ENCODE results near the gene TMEM258. TPM values are rescaled to one million over a fixed set of nuclear protein-coding genes. Genes with fewer than 3 reads are reported as not detected.

Gene TMEM258
- total RNA-seq, 1 experiment from 2014 or later = 110 TPM

- BruUV-seq (replicated peaks) = no TSS peak
- H2AFZ ChIP-seq (ENCODE audit: low read length) = no peak overlapping the region
- ChIA-PET POLR2A (ENCODE audit: unreplicated experiment) (no interaction called here), CTCF (interaction anchor here (0.5 to 0.7 kb wide), 2 partner anchors 13 to 42 kb away, joined by 4 read pairs; no protein-coding TSS in a partner anchor)
- H3K27me3 ChIP-seq (ENCODE audit: low read length) = no peaks in the 10 kb centered on the region
- no peaks in the 10 kb centered on the region for H4K20me1 ChIP-seq (ENCODE audit: low read length)
- H3K4me3 ChIP-seq (ENCODE audit: low read length) = no peak overlapping the region
- peaks cover 28% of the 10 kb centered on the region for H3K79me2 ChIP-seq (ENCODE audit: low read length)
- H3K9ac ChIP-seq (ENCODE audit: low read length) = no peak overlapping the region
- H3F3A ChIP-seq (ENCODE audit: low read length, unreplicated experiment) = no peaks in the 10 kb centered on the region
- H3K4me2 ChIP-seq (ENCODE audit: low read length) = no peak overlapping the region
- H3K36me3 ChIP-seq (ENCODE audit: low read depth, low read length) = peaks cover 38% of the 10 kb centered on the region
- ATAC-seq (no peak), DNase-seq (peak; percentile 48)
- H3K4me1 ChIP-seq (ENCODE audit: insufficient read depth, low read length) = peaks cover 7% of the 10 kb centered on the region
- H3K9me2 ChIP-seq (replicated peaks; ENCODE audit: low read length) = no peaks in the 10 kb centered on the region
- TF ChIP-seq EZH2 (IDR thresholded peaks at IDR 0.05; ENCODE audit: low read length, unreplicated experiment) (no peak), CTCF (conservative IDR thresholded peaks at IDR 0.05; ENCODE audit: low read depth, low read length) (peak; percentile 81)
- intact Hi-C loops (cut with micrococcal nuclease) = no loop called here
- H3K9me3 ChIP-seq (ENCODE audit: low read length) = no peaks in the 10 kb centered on the region
- no peak overlapping the region for H3K27ac ChIP-seq (ENCODE audit: low read length)
These were observed 4.4 kb downstream of the TMEM258 start for GRCh38 chr11:61787928-61788491.

GRCh38 chr11:61785837-61786402 lies 6.5 kb downstream of the TMEM258 start:
- Histone ChIP-seq H4K20me1 (ENCODE audit: low read length) (no peaks in the 10 kb centered on the region), H3K9ac (ENCODE audit: low read length) (no peak overlapping the region), H2AFZ (ENCODE audit: low read length) (no peak overlapping the region), H3K9me2 (replicated peaks; ENCODE audit: low read length) (no peaks in the 10 kb centered on the region), H3K9me3 (ENCODE audit: low read length) (no peaks in the 10 kb centered on the region), H3K36me3 (ENCODE audit: low read depth, low read length) (peaks cover 38% of the 10 kb centered on the region), H3K79me2 (ENCODE audit: low read length) (peaks cover 9% of the 10 kb centered on the region), H3K4me2 (ENCODE audit: low read length) (no peak overlapping the region), H3K4me1 (ENCODE audit: insufficient read depth, low read length) (no peaks in the 10 kb centered on the region), H3K27ac (ENCODE audit: low read length) (no peak overlapping the region), H3F3A (ENCODE audit: low read length, unreplicated experiment) (no peaks in the 10 kb centered on the region), H3K4me3 (ENCODE audit: low read length) (no peak overlapping the region), H3K27me3 (ENCODE audit: low read length) (no peaks in the 10 kb centered on the region)
- intact Hi-C loops (cut with micrococcal nuclease) = no loop called here
- no TSS peak for BruUV-seq (replicated peaks)
- TF ChIP-seq EZH2 (IDR thresholded peaks at IDR 0.05; ENCODE audit: low read length, unreplicated experiment) (no peak), CTCF (conservative IDR thresholded peaks at IDR 0.05; ENCODE audit: low read depth, low read length) (no peak), EZH2phosphoT487 (IDR thresholded peaks at IDR 0.05; ENCODE audit: borderline replicate concordance, low read length) (no peak)
- ATAC-seq (no peak), DNase-seq (no peak)
- ChIA-PET CTCF (no interaction called here), POLR2A (ENCODE audit: unreplicated experiment) (no interaction called here)

GRCh38 chr11:61784506-61784805 lies 7.9 kb downstream of the TMEM258 start:
- POLR2A ChIA-PET (ENCODE audit: unreplicated experiment) = no interaction called here
- peaks cover 28% of the 10 kb centered on the region for H3K36me3 ChIP-seq (ENCODE audit: low read depth, low read length)
- no peak for TF ChIP-seq CTCF (conservative IDR thresholded peaks at IDR 0.05; ENCODE audit: low read depth, low read length)
- no peak for TF ChIP-seq EZH2phosphoT487 (IDR thresholded peaks at IDR 0.05; ENCODE audit: borderline replicate concordance, low read length)
- no peak for TF ChIP-seq EZH2 (IDR thresholded peaks at IDR 0.05; ENCODE audit: low read length, unreplicated experiment)

More at GRCh38 chr11:61784506-61784805, 7.9 kb downstream of the TMEM258 start:
- CTCF ChIA-PET = no interaction called here
- H2AFZ ChIP-seq (ENCODE audit: low read length) = no peak overlapping the region
- intact Hi-C loops (cut with micrococcal nuclease) = no loop called here
- no peaks in the 10 kb centered on the region for H4K20me1 ChIP-seq (ENCODE audit: low read length)
- H3K27ac ChIP-seq (ENCODE audit: low read length) = no peak overlapping the region
- H3K4me3 ChIP-seq (ENCODE audit: low read length) = no peak overlapping the region
- ATAC-seq (no peak), DNase-seq (no peak)
- H3K4me2 ChIP-seq (ENCODE audit: low read length) = no peak overlapping the region
- H3K9me2 ChIP-seq (replicated peaks; ENCODE audit: low read length) = no peaks in the 10 kb centered on the region
- BruUV-seq (replicated peaks) = no TSS peak
- H3K4me1 ChIP-seq (ENCODE audit: insufficient read depth, low read length) = no peaks in the 10 kb centered on the region
- H3K27me3 ChIP-seq (ENCODE audit: low read length) = no peaks in the 10 kb centered on the region
- H3K79me2 ChIP-seq (ENCODE audit: low read length) = no peaks in the 10 kb centered on the region
- H3K9me3 ChIP-seq (ENCODE audit: low read length) = no peaks in the 10 kb centered on the region
- no peak overlapping the region for H3K9ac ChIP-seq (ENCODE audit: low read length)
- H3F3A ChIP-seq (ENCODE audit: low read length, unreplicated experiment) = no peaks in the 10 kb centered on the region
